Activated naive CD8-positive, alpha-beta T cell treated with anti-CD3 and anti-CD28 coated beads, Interleukin-2, amount 10 ng/mL, durations not matched to agents 7 days and 5 days (primary cell): ENCODE data around the gene MBD3L2. TPM values are rescaled to one million over a fixed set of nuclear protein-coding genes. Genes with fewer than 3 reads are reported as not detected.

Experiments
- total RNA-seq, 2 experiments: library from RNA; stranded (reverse); gene quantifications; one replicate each; pipeline ENCODE4 v1.2.3, GENCODE V29; 2021

MBD3L2 gene
- total RNA-seq, 2 experiments from 2014 or later: not detected

Other genes with a start within 250 kb of the MBD3L2 start
- gene ADGRE1, start 161.7 kb upstream of the MBD3L2 start, total RNA-seq: 1 to 10 TPM in 1 of 2 experiments, under 1 TPM in 1; 0.83 to 1.0 TPM
- gene MBD3L2B, start 27.9 kb upstream of the MBD3L2 start, total RNA-seq: not detected
- gene MBD3L5, start 18.7 kb upstream of the MBD3L2 start, total RNA-seq: not detected
- gene MBD3L4, start 9.1 kb upstream of the MBD3L2 start, total RNA-seq: not detected
- not detected for gene MBD3L3, start 9.4 kb downstream of the MBD3L2 start, total RNA-seq
- gene ZNF557, start 20.4 kb downstream of the MBD3L2 start, total RNA-seq: 10 to 100 TPM; 20.9 to 21.1 TPM
- gene INSR, start 245.1 kb downstream of the MBD3L2 start, total RNA-seq: under 1 TPM; 0.65 to 0.89 TPM